K562 (cell line): ENCODE results near the gene SRGN. TPM values are rescaled to one million over a fixed set of nuclear protein-coding genes. Genes with fewer than 3 reads are reported as not detected.

Experiments used
- ATF1 ChIP-seq, 2 experiments: fragments of 450-650 bp in 1 of 2; IDR thresholded peaks; 2 replicates each; pipeline ENCODE4 v1.6.1; 2016; ENCODE audit warnings: missing compliant biosample characterization in 1 of 2, missing genetic modification characterization in 1 of 2
- CXXC5 ChIP-seq: fragments of 250-450 bp; sonication (Bioruptor Pico); IDR thresholded peaks from 2 replicates; pipeline ENCODE4 v1.8.0; 2022; ENCODE audit warnings: inconsistent platforms, mild to moderate bottlenecking, moderate library complexity
- FOXM1 ChIP-seq, 2 experiments: fragments of 450-650 bp in 1 of 2; sonication (generic) in 1 of 2; formaldehyde crosslinking in 1 of 2; IDR thresholded peaks; 2 replicates each; pipeline versions ENCODE4 v1.6.1 to v1.9.0; 2017 to 2022; ENCODE audit warnings: low read depth in 2 of 2, mild to moderate bottlenecking in 2 of 2, missing genetic modification reagents in 1 of 2, moderate library complexity in 1 of 2
- KDM4B ChIP-seq, 2 experiments: fragments of 450-650 bp in 1 of 2; sonication (generic) in 1 of 2; IDR thresholded peaks; 2 replicates each; pipeline ENCODE4 v1.6.1; 2016 to 2017; ENCODE audit warnings: borderline replicate concordance in 2 of 2, antibody characterized with exemption in 1 of 2, low read depth in 1 of 2, mild to moderate bottlenecking in 1 of 2
- MYC ChIP-seq, 2 experiments: fragments of 250-450 bp in 1 of 2; sonication (Bioruptor Pico) in 1 of 2; IDR thresholded peaks; 2 replicates each; pipeline versions ENCODE4 v1.5.1 to v1.6.1; 2012 to 2021; ENCODE audit warnings: low read depth in 2 of 2, borderline replicate concordance in 1 of 2, improper control_type of control experiment in 1 of 2, low read length in 1 of 2, mild to moderate bottlenecking in 1 of 2, moderate library complexity in 1 of 2
- NFYB ChIP-seq: IDR thresholded peaks from 2 replicates; pipeline ENCODE4 v1.6.1; 2011; ENCODE audit warnings: mild to moderate bottlenecking, moderate library complexity; ENCODE audit not compliant: insufficient read length; ENCODE audit errors: extremely low read depth
- RBM22 ChIP-seq: fragments of 200-400 bp; formaldehyde crosslinking; IDR thresholded peaks from 2 replicates; pipeline ENCODE4 v1.6.1; 2018; ENCODE audit warnings: low read length, low read depth; ENCODE audit not compliant: poor library complexity, severe bottlenecking
- ZNF318 ChIP-seq, 2 experiments: fragments of 450-650 bp; IDR thresholded peaks; 2 replicates each; pipeline ENCODE4 v1.6.1; 2016; ENCODE audit warnings: mild to moderate bottlenecking in 2 of 2, borderline replicate concordance in 1 of 2, low read depth in 1 of 2, moderate library complexity in 1 of 2
- ZNF592 ChIP-seq: fragments of 450-650 bp; IDR thresholded peaks from 2 replicates; pipeline ENCODE4 v1.6.1; 2017; ENCODE audit warnings: antibody characterized with exemption, mild to moderate bottlenecking
- polyA plus RNA-seq, 8 experiments: library from polyadenylated mRNA; depleted of rRNA in 4 of 8; stranded (reverse) in 5 of 8; unstranded in 3 of 8; fragments of >200 nt; fragmentation: Nextera tagmentation in 2 of 8; fragmentation: Illumina TruSeq in 1 of 8; extraction: Ambion mirVana in 2 of 8; extraction: Trizol in 1 of 8; gene quantifications; 2 replicates each; pipeline versions ENCODE4 v1.2.1 to v1.2.3, GENCODE V29; 2011 to 2014; ENCODE audit warnings: inconsistent platforms in 1 of 8, missing spikeins in 1 of 8
- total RNA-seq, 7 experiments: library from RNA; depleted of rRNA in 6 of 7; stranded (reverse); fragments of >200 nt in 6 of 7; fragmentation: Illumina TruSeq in 2 of 7; extraction: Trizol in 2 of 7; gene quantifications; 2 replicates each; pipeline versions ENCODE4 v1.2.1 to v1.2.3, GENCODE V29; 2011 to 2021; ENCODE audit warnings: low replicate concordance in 1 of 7

The SRGN gene
- total and polyA plus RNA-seq, 9 of the 15 experiments (the other 6 are each of a cell fraction or from before 2014, with no cell fraction given), result 136 to 304 (median 180) TPM

GRCh38 chr10:69092959-69093850 is 5.3 kb downstream of the SRGN start (continued):
- TF ChIP-seq RBM22 (no peak), KDM4B (IDR thresholded peaks at IDR 0.05; ENCODE audit: borderline replicate concordance in 2 of 2, low read depth in 1 of 2) (no peak), ZNF318 (IDR thresholded peaks at IDR 0.05; ENCODE audit: borderline replicate concordance in 1 of 2, low read depth in 1 of 2) (no peak), MYC (IDR thresholded peaks at IDR 0.05; ENCODE audit: low read depth, low read length) (0 out of 2 replicates have a peak, but pooled peaks have one; percentile 40), MYC (CRISPR knock-in tag; IDR thresholded peaks at IDR 0.05; ENCODE audit: borderline replicate concordance, low read depth) (no peak), NFYB (peak; percentile 29), ZNF592 (peak; percentile 56; the same call in 1 of the 2 replicates), ATF1 (CRISPR knock-in tag; IDR thresholded peaks at IDR 0.05) (no peak), ATF1 (tag; IDR thresholded peaks at IDR 0.05) (0 out of 2 replicates have a peak, but pooled peaks have one; percentile 12), FOXM1 (IDR thresholded peaks at IDR 0.05; ENCODE audit: low read depth) (peak; percentile 65), FOXM1 (CRISPR knock-in tag; IDR thresholded peaks at IDR 0.05; ENCODE audit: low read depth) (no peak), CXXC5 (CRISPR knock-in tag) (no peak)
